NCI-H2081 treated with DMSO at 0.1 percent for 48 hours (cell line): ENCODE data around the gene CDR2.
"Not testable (repeated sequence)": the region's sequence is repeated elsewhere in the genome, so short reads cannot be mapped to it uniquely, and the experiment has no call there.

Source experiments
- DNase-seq: peaks from one replicate; lab custom pipeline; 2025; lab: John Stamatoyannopoulos, UW

Gene CDR2

DNA sequence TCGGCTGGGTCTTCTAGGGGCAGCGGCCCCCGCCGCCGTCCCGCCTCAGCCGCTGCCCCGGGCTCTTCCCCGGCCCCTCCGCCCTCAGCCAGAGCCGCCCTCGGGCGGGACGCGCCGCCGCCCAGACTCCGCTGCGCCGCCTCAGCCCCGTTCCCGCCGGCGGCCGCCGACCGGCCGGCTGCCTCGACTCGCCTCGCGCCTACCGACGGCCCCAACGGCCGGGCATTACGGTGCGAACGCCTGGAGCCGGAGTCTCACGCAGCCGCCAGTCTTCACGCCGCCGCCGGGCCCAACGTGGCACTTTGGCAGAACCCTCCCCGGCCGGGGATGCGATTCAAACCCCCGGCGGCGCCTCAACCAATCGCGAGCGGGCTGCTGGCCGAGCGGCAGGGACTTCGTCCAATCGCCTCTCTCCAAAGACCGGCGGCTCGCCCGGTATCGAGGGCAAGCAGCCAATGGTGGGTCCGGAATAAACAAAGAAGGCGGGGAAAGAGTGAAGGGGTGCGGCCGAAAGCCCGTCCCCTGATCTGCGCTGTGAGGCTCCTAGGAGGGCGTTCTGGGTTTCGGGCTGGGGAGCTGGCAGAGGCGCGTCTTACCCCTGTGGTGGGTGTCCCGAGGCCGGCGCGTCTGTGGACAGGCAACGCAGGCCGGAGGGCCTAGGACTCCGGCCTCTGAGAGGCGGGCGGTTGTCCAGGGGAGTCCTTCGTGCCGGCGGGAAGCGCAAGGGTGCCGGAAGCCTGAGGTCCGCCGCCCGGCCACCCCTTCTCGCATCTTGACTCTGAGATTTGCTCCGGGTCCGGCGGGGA lies at the start of gene CDR2:
Gene CDR2 (minus strand): TSS at position 309 of the 806 bp plus-strand sequence. CDS start 310 bp downstream, outside the sequence.
- DNase-seq: peak; percentile 91

DNA sequence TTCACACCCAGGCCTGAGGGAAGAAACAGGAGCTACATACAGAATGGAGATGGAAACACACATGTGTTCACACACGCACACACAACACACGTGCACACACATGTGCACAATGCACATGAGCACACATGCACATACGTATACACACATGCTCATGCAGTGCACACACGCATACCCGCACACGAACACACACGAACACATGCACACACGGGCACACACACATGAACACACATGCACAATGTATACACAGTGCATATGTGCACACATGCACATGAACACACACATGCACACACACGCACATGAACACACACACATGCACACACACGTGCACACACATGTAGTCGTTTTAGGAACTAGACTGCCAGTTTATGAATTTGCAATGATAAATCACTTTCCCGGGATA lies 49.3 kb upstream of the CDR2 start:
- no peak for DNase-seq

- no peak for DNase-seq
These were observed 46.7 kb upstream of the CDR2 start for GRCh38 chr16:22421136-22421535.

DNA sequence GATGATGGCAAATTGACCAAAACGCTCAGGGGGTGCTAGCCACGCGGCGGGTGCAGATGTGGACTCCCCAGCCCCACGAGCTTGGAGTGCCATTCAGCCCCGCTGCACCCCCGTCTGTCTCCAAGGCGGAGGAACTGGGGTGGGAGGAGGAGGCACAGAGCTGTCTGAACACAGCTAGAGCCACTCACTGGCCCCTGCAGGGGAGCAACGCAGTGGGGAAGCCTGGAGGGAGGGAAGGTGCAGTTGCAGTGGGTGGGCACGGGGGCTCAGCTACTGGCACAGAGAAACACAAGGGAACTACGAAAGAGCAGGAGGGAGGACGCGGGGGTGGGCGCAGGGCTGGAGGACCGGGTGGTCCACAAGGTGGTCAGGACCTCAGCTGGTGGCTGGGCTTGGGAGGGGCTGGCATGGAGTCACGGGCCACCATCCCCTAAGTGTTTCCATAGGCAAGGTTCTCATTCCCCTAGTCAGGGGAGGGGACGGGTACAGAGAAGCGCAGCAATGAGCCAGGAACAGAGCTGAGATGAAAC lies 46.3 kb upstream of the CDR2 start:
- no peak for DNase-seq

GRCh38 chr16:22419908-22420307 lies 45.5 kb upstream of the CDR2 start:
- DNase-seq: no peak

DNA sequence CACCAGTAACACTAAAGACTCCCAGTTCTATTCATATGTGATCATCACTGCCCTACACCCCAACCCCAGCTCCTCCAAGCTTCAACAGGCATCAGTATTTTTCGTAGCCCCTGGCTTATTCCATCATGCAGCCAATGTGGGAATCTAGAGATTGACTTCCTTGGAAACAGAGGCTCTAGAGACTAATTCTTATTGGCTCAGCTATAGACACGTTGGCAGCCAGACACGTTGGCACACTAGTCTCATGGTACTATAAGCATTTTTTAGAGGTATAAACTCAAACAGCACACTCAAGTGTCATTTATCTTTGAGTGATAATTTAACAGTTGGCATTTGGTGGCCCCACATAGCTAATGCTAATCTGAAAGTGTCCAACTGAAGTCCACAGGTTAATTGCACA lies 44.4 kb upstream of the CDR2 start:
- DNase-seq: no peak

GRCh38 chr16:22417798-22418197 lies 43.4 kb upstream of the CDR2 start:
- DNase-seq: not testable (repeated sequence)

- no peak for DNase-seq
These were observed 42.6 kb upstream of the CDR2 start for GRCh38 chr16:22417019-22417418.

GRCh38 chr16:22413819-22414218 lies 39.4 kb upstream of the CDR2 start:
- no peak for DNase-seq

GRCh38 chr16:22407486-22407885 lies 33.1 kb upstream of the CDR2 start:
- DNase-seq: no peak

- DNase-seq: no peak
These were observed 27.8 kb upstream of the CDR2 start for GRCh38 chr16:22402191-22402590.

GRCh38 chr16:22400900-22401299 lies 26.5 kb upstream of the CDR2 start:
- DNase-seq: no peak

DNA sequence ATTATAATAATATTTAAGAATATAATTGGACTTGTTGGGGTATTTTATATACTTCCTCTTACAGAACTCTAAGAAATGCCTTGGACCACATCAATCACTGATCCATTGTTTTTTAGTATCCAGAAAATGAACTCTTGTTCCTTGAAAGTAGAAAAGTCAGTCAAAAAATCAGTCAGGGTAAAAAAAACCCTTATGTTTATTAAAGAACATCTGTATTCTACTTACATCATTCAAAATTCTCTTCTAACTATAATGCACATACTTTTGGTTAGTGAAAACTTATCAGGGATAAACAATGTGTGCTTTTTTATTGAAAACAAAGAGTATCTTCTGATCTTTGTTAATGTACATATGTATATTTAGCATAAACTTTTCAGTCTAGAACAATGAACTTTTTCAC lies 23.5 kb upstream of the CDR2 start:
- no peak for DNase-seq

- DNase-seq: no peak
These were observed 23.0 kb upstream of the CDR2 start for GRCh38 chr16:22397464-22397863.

DNA sequence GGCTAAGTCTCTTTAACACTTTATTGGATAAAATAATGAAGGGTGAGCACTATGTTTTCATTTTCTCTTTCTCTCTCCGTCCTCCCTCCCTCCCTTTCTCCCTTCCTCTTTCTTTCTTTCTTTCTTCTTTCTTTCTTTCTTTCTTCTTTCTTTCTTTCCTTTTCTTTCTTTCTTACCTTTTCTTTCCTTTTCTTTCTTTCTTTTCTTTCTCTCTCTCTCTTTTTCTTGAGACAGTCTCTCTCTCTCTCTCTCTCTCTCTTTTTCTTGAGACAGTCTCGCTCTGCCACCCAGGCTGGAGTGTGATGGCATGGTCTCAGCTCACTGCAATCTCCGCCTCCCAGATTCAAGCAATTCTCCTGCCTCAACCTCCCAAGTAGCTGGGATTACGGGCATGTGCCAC lies 21.5 kb upstream of the CDR2 start:
- DNase-seq: no peak

DNA sequence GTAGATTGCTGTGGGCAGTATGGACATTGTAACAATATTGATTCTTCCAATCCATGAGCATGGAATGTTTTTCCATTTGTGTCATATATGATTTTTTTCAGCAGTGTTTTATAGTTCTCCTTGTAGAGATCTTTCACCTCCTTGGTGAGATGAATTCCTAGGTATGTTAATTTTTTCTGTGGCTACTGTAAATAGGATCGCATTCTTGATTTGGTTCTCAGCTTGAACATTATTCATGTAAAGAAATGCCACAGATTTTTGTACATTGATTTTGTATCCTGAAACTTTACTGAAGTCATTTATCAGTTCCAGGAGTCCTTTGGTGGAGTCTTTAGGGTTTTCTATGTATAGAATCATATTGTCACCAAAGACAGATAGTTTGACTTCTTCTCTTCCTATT lies 19.7 kb upstream of the CDR2 start:
- no peak for DNase-seq

GRCh38 chr16:22388101-22388644 lies 13.8 kb upstream of the CDR2 start:
- DNase-seq: peak; percentile 5

- DNase-seq: no peak
These were observed 12.6 kb upstream of the CDR2 start for GRCh38 chr16:22386976-22387375.

GRCh38 chr16:22385196-22385595 lies 10.8 kb upstream of the CDR2 start:
- DNase-seq: no peak

GRCh38 chr16:22383827-22384226 lies 9.4 kb upstream of the CDR2 start:
- DNase-seq: no peak

DNA sequence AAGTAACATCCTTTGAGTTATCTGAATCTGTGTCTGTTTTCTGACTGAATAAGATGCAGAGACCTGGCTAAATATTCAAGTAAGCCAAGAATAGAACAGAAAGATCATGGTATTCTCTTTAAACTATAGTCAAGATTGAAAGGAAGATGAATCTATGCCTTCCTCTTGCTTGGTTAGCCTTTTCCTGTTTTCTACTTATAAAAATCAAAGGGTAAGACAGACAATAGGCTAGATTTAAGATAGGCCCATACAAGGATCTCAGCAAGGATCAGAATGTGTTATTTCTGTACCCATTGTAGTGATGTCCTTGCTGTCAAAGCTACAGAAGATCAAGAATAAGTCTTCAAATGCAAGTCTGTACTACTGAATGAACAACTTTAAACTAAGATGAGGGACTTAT lies 7.0 kb upstream of the CDR2 start:
- no peak for DNase-seq

- DNase-seq: no peak
These were observed 6.1 kb upstream of the CDR2 start for GRCh38 chr16:22380529-22380928.

DNA sequence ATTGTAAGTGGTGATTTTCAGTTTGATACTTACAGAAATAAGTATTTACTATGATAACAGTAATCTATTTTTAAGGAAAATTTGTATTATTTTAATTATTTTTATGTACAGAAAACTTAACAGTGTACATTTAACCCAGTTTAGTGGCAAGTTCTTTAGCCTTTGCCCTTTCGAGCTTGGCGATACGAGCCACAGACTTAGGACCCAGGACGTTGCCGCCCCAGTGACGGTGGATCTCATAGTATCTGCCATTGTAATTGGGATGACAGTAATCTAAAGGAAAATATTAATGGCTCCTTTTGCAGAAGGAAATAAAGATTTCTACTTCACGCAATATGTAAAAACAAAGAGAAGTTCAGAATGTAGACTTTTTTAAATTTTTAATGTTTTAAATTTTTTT lies 5.2 kb upstream of the CDR2 start:
- DNase-seq: no peak
